GM23338 (cell line): ENCODE measurements around the gene FGD4. TPM values are rescaled to one million over a fixed set of nuclear protein-coding genes. Genes with fewer than 3 reads are reported as not detected.

Experiments used
- ATAC-seq: fragments of 200-7000 bp; cut with Tn5 transposase; 3 replicates; pipeline ENCODE4 v1.9.1; 2020
- DNase-seq: peaks from one replicate; pipeline ENCODE4 v3.0.0-alpha.2; 2015; ENCODE audit warnings: low spot score
- H2AFZ ChIP-seq: fragments of 200-600 bp; sonication (generic); 2 replicates; pipeline ENCODE4 v1.8.0; 2016; ENCODE audit warnings: antibody characterized with exemption, mild to moderate bottlenecking, moderate library complexity
- H3F3A ChIP-seq: fragments of 200-600 bp; sonication (generic); replicated peaks from 2 replicates; pipeline ENCODE4 v1.8.0; 2017; ENCODE audit warnings: antibody characterized with exemption, mixed run types, low read depth
- H3K27ac ChIP-seq: fragments of 200-600 bp; sonication (generic); 2 replicates; pipeline ENCODE4 v1.6.1; 2016; ENCODE audit warnings: low read depth
- H3K27me3 ChIP-seq: fragments of 200-600 bp; sonication (generic); 2 replicates; pipeline ENCODE4 v1.8.0; 2016; ENCODE audit warnings: mild to moderate bottlenecking, mixed run types, moderate library complexity; ENCODE audit not compliant: insufficient read depth
- H3K36me3 ChIP-seq: fragments of 200-600 bp; sonication (generic); 2 replicates; pipeline ENCODE4 v1.8.0; 2016; ENCODE audit warnings: mild to moderate bottlenecking; ENCODE audit not compliant: insufficient read depth
- H3K4me1 ChIP-seq: fragments of 200-600 bp; sonication (generic); 2 replicates; pipeline ENCODE4 v1.8.0; 2016; ENCODE audit warnings: mild to moderate bottlenecking, moderate library complexity; ENCODE audit not compliant: insufficient read depth
- H3K4me2 ChIP-seq: fragments of 200-600 bp; sonication (generic); 2 replicates; pipeline ENCODE4 v1.7.1; 2017; ENCODE audit warnings: mixed run types
- H3K4me3 ChIP-seq: fragments of 200-600 bp; sonication (generic); 2 replicates; pipeline ENCODE4 v1.6.1; 2016; ENCODE audit warnings: mixed run types
- H3K79me2 ChIP-seq: fragments of 200-600 bp; sonication (generic); replicated peaks from 2 replicates; pipeline ENCODE4 v1.8.0; 2017; ENCODE audit warnings: mild to moderate bottlenecking; ENCODE audit not compliant: insufficient read depth
- H3K9me2 ChIP-seq: fragments of 200-600 bp; sonication (generic); 2 replicates; pipeline ENCODE4 v1.8.0; 2017; ENCODE audit not compliant: insufficient read depth
- H4K20me1 ChIP-seq: fragments of 200-600 bp; sonication (generic); replicated peaks from 2 replicates; pipeline ENCODE4 v1.8.0; 2017; ENCODE audit warnings: mild to moderate bottlenecking; ENCODE audit not compliant: insufficient read depth
- H3K27ac Mint-ChIP-seq: 2 replicates; pipeline ENCODE4 v1.8.0; 2020; ENCODE audit warnings: inconsistent platforms, mild to moderate bottlenecking, moderate library complexity, mixed read lengths
- H3K27me3 Mint-ChIP-seq: 3 replicates; pipeline ENCODE4 v1.8.0; 2022; ENCODE audit warnings: low read depth, mild to moderate bottlenecking, moderate library complexity, mixed read lengths, inconsistent platforms; ENCODE audit not compliant: insufficient read depth, poor library complexity
- H3K36me3 Mint-ChIP-seq: 3 replicates; pipeline ENCODE4 v1.8.0; 2021; ENCODE audit warnings: low read depth, mild to moderate bottlenecking, inconsistent platforms, moderate library complexity, mixed read lengths
- H3K4me1 Mint-ChIP-seq: 3 replicates; pipeline ENCODE4 v1.8.0; 2020; ENCODE audit warnings: mild to moderate bottlenecking, inconsistent platforms, mixed read lengths
- H3K4me3 Mint-ChIP-seq: 3 replicates; pipeline ENCODE4 v1.8.0; 2021; ENCODE audit warnings: moderate library complexity, mild to moderate bottlenecking, inconsistent platforms, mixed read lengths
- H3K9me3 Mint-ChIP-seq: 3 replicates; pipeline ENCODE4 v1.8.0; 2020; ENCODE audit warnings: moderate library complexity, mild to moderate bottlenecking, inconsistent platforms, mixed read lengths
- CTCF ChIP-seq, 2 experiments: fragments of 200-600 bp in 1 of 2; sonication (generic) in 1 of 2; conservative IDR thresholded peaks; 2 replicates each; pipeline versions ENCODE4 v1.5.1 to v1.6.1; 2016 to 2017; ENCODE audit warnings: antibody characterized with exemption in 2 of 2, low read depth in 2 of 2, mild to moderate bottlenecking in 2 of 2, moderate library complexity in 1 of 2
- ETS1 ChIP-seq: IDR thresholded peaks from 2 replicates; pipeline ENCODE4 v1.6.1; 2016; ENCODE audit warnings: antibody characterized with exemption
- EZH2 ChIP-seq: fragments of 200-600 bp; sonication (generic); IDR thresholded peaks from one replicate; pipeline ENCODE4 v1.8.0; 2017; ENCODE audit warnings: antibody characterized with exemption, mild to moderate bottlenecking, low read depth; ENCODE audit not compliant: unreplicated experiment
- REST ChIP-seq: IDR thresholded peaks from one replicate; pipeline ENCODE4 v1.6.1; 2018; ENCODE audit warnings: antibody characterized with exemption; ENCODE audit not compliant: unreplicated experiment
- STAT1 ChIP-seq: IDR thresholded peaks from one replicate; pipeline ENCODE4 v1.6.1; 2016; ENCODE audit warnings: antibody characterized with exemption; ENCODE audit not compliant: unreplicated experiment
- ZNF331 ChIP-seq: fragments of 250-450 bp; sonication (Bioruptor Pico); IDR thresholded peaks from 2 replicates; pipeline ENCODE4 v1.5.0; 2020; ENCODE audit warnings: low read depth, mild to moderate bottlenecking, moderate library complexity
- ZNF462 ChIP-seq: fragments of 250-450 bp; sonication (Bioruptor Pico); IDR thresholded peaks from 2 replicates; pipeline ENCODE4 v1.5.0; 2020; ENCODE audit warnings: mild to moderate bottlenecking, moderate library complexity
- polyA plus RNA-seq: library from polyadenylated mRNA; unstranded; fragments of >200 nt; fragmentation: Nextera tagmentation; extraction: Ambion mirVana; gene quantifications from 2 replicates; pipeline ENCODE4 v1.2.1, GENCODE V29; 2016
- total RNA-seq: library from RNA; depleted of rRNA; stranded (reverse); fragments of >200 nt; shearing (Covaris generic); gene quantifications from 2 replicates; pipeline ENCODE4 v1.2.3, GENCODE V29; 2014

The FGD4 gene
- total and polyA plus RNA-seq, 2 experiments from 2014 or later = 24.3 to 54.3 TPM

- no peak for TF ChIP-seq EZH2
Measured at GRCh38 chr12:32611986-32612385, 212.6 kb downstream of the FGD4 start (continued).

- H3K27ac Mint-ChIP-seq = no peak overlapping the region
Measured at GRCh38 chr12:32612658-32613614, 213.6 kb downstream of the FGD4 start.

More at GRCh38 chr12:32612658-32613614, 213.6 kb downstream of the FGD4 start:
- no peaks in the 10 kb centered on the region for H3K9me2 ChIP-seq
- H3K79me2 ChIP-seq = no peaks in the 10 kb centered on the region
- H3K4me1 Mint-ChIP-seq = 0 out of 3 replicates have a peak, but pooled peaks cover 3% of the 10 kb centered on the region
- no peak for DNase-seq
- no peaks in the 10 kb centered on the region for H3K9me3 Mint-ChIP-seq
- H3K4me3 ChIP-seq = no peak overlapping the region
- no peak for ATAC-seq
- no peak for TF ChIP-seq ZNF462 (CRISPR knock-in tag)
- no peak for TF ChIP-seq ZNF331 (CRISPR knock-in tag)
- TF ChIP-seq ETS1 = no peak
- TF ChIP-seq CTCF (conservative IDR thresholded peaks at IDR 0.05; ENCODE audit: low read depth in 2 of 2) = no peak
- TF ChIP-seq REST = no peak
- TF ChIP-seq STAT1 = no peak
- no peaks in the 10 kb centered on the region for H3K27me3 ChIP-seq
- H3K27me3 Mint-ChIP-seq = no peaks in the 10 kb centered on the region
- H2AFZ ChIP-seq = no peak overlapping the region
- H3K36me3 ChIP-seq = peaks cover 35% of the 10 kb centered on the region
- peaks cover 64% of the 10 kb centered on the region for H3K36me3 Mint-ChIP-seq
- no peak overlapping the region for H3K4me3 Mint-ChIP-seq
- peaks cover 7% of the 10 kb centered on the region; the same call in 1 of the 2 replicates for H4K20me1 ChIP-seq
- H3K4me2 ChIP-seq = no peak overlapping the region
- H3K27ac ChIP-seq = peak overlapping the region; percentile 68; the same call in 1 of the 2 replicates
- no peaks in the 10 kb centered on the region for H3K4me1 ChIP-seq
- peaks cover 10% of the 10 kb centered on the region; the same call in 1 of the 2 replicates for H3F3A ChIP-seq
